ENCODE measurements around the gene ARL8A.

Gene ARL8A

GRCh38 chr1:202135221-202135721 is 9.3 kb downstream of the ARL8A start:
- DNase-seq (ENCODE audit: low read depth), result peak; percentile 53

- no peak for DNase-seq (ENCODE audit: low read depth)
Measured at GRCh38 chr1:202134645-202135172, 9.8 kb downstream of the ARL8A start.

DNA sequence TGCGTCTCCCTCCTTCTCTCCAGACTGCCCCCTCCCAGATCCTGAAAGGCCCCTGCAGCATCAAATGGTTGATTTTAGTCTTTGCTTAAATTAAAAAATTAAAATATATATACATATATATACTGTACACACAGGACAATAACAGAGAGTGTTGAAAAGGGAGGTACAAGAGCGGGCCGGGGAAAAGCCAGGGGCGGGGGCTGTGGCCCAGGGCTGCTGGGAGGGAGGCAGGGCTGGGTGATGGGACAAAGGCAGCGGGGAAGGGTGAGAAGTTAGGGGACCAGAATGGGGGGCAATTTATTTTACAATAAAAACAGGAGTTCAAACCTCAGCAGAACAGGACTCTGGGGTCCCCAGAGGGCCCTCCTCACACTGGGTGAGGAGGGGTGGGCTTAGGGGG is 10.5 kb downstream of the ARL8A start:
- no peak for DNase-seq (ENCODE audit: low read depth)

DNA sequence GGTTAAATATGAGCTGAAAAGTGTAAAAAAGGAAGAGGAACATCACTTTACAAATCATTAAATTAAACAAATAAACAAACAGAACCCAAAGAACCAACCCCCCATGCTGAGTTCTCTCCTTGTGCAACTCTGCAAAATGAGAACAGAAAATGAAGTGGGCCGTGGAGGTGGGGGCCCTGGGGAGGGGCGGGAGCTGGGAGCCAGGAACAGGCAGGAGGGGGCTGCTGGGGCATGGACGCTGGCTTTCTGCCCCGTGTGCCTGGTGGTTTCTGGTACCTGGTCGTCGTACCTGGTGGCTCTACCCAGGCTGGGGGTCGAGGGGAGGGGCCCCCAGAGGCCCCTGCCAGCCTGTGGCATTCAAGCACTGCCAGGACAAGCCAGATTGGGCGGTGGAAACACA is 11.0 kb downstream of the ARL8A start:
- DNase-seq (ENCODE audit: low read depth), result no peak

DNA sequence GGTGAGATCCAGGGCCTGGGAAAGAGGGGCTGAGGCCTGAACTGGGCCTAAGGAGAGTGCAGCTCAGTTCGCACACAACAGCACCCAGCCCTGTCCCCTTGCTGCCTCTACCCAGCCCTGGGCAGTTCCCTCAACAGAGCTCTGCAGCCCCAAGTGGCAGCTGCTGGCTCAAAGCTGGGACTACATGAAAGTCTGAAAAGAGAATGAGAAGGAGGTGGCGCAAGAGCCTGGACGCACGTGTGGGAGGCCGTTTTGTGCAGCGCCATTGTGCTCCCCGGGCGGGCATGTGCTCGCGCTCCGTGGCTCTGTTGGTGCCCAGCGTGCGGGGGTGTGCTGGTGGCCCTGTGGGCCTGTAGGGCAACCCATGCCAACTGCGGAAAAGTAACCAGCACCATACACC is 11.5 kb downstream of the ARL8A start:
- DNase-seq (ENCODE audit: low read depth), result peak; percentile 32

DNA sequence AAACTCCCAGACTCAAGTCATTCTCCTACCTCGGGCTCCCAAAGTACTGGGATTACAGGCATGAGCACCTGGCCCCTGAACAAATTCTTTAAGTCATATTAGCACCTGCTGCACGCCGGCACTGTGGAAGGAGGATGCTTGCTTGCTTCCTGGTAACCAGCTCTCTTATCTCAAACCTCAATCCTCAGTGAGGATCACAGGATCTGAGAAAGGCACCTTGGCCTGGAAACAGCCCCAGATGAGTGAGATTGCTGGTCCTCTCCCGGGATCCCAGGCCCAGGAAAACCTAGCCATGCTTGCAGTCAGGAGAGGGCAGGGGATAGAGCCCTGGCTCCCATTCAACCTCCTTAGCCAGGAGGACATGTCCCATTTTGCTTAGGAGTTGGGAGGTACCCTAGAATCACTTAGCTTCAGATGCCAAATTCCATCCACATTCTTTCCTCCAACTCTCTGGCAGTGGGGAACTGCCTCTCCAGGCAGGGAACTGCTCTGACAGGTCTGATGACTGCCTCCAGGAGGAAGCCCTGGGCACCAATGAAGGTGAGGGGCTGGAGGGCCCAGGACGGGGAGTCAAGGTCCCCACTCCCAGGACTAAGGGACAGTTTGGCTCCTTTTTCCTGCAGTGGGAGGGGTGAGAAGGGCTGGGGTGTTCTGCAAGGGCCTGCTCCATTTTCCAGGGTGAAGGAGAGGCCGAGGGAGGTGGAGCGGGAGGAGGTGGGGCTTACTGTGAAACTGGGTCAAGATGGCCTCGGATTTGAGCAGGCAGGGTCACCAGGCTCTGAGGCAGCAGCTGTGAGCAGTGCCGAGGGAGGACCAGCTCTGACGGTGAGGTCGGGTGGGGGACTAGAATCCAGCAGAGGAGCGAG is 12.3 kb downstream of the ARL8A start:
- DNase-seq (ENCODE audit: low read depth), result no peak

DNA sequence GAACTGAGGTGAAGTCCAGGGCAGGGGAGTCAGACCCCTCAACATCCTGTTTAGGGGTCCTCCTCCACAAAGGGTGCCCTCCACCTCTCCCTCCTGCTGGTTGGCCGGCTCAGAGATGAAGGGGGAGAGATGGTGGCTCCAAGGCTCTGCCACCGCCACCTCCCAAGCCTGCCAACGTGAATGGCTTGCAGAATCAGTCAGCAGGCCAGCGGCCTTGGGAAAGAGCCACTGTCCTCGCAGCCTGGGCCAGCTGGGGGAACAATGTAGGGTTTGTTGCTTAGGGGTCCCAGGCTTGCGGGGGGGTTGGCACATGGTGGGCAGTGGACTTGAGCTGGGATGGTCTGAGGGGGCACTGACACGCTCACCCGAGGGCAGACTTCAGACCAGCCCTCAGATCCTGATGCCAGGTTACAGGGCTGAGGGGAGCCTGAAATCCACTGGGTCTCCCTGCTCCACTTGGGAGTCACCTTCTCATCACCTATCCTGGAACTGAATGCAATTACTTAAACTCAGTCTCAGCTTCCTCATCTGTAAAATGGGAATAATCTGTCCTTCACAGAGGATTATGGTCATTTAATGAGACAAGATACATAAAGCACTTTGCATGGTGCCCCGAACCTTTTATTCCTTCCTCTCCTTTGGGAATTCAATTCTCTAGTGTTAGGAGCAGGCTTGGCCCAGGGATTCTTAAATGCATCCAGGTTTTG is 13.6 kb downstream of the ARL8A start:
- no peak for DNase-seq (ENCODE audit: low read depth)

- no peak for DNase-seq (ENCODE audit: low read depth)
Measured at GRCh38 chr1:202130297-202130721, 14.2 kb downstream of the ARL8A start.

DNA sequence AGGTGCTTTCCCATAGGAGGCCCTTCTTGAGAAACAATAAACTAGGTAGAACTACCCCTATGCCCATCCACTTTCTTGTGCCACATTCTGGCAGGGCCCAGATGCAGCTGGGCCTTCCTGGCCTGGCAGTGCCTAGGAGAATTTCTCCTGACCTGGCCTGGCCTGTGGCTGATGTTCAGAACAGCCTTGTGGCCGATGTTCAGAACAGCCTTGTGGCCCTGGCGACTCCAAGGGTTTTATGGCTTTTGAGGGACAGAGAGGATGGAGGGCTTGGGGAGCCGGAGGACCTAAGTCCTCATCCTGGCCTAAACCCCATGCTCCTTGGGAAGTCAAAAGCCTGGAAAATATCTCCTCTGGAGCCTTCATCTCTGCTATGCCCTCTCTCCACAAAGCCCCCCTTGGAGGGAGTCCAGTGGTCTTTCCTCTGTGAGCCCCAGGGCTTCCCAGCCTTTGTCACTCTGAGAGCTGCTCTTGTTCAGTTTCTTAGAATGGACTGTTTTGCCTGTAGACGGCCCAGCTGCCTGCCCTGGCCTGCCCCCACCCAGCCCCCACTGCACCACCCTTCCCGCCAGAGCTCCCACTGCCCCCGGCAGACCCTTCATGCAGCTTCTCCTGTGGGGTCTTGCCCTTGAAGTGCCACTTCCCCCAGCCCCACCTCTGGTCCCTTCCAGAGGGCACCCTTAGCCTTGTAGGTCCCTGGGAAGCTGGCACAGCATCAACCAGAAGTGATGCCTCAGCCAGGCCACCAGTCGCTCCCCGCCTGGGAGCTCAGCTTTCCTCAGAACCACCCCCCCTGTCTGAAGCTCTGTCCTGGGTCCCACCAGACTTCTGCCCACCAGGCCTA is 14.9 kb downstream of the ARL8A start:
- DNase-seq (ENCODE audit: low read depth), result no peak

- no peak for DNase-seq (ENCODE audit: low read depth)
Measured at GRCh38 chr1:202127836-202128622, 16.5 kb downstream of the ARL8A start.

- DNase-seq (ENCODE audit: low read depth), result no peak
Measured at GRCh38 chr1:202127061-202127460, 17.5 kb downstream of the ARL8A start.

DNA sequence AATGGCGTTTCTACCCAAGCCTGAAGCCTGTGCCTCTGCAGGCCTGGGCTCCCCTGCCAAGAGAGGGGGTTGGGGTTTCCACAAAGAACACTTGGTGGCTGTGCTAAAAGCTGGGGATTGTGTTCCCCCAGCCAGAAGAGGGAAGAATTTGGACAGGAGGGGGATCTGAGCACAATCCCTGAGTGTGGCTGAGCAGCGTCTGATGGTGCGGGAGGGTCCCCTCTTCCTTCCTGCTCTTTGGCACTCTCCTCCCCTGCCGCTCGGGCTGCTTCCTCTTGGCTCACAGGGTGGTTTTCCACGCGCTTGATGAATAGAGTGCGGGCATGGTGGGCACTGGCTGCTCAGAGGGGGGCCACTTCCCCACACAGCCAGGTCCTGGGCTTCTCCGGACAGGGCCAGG is 18.1 kb downstream of the ARL8A start:
- no peak for DNase-seq (ENCODE audit: low read depth)

DNA sequence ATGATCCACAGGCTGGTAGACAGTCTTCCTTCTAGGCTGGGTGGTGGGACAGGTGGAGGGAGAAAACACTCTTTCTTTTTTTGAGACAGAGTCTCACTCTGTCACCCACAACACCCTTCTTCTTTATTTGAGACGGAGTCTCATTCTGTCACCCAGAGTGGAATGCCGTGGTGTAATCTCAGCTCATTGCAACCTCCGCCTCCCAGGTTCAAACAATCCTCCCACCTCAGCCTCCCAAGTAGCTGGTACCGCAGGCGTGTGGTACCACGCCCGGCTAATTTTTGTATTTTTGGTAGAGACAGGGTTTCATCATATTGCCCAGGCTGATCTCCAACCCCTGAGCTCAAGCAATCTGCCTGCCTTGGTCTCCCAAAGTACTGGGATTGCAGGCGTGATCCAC is 18.9 kb downstream of the ARL8A start:
- no peak for DNase-seq (ENCODE audit: low read depth)

GRCh38 chr1:202124142-202124541 is 20.4 kb downstream of the ARL8A start:
- no peak for DNase-seq (ENCODE audit: low read depth)

DNA sequence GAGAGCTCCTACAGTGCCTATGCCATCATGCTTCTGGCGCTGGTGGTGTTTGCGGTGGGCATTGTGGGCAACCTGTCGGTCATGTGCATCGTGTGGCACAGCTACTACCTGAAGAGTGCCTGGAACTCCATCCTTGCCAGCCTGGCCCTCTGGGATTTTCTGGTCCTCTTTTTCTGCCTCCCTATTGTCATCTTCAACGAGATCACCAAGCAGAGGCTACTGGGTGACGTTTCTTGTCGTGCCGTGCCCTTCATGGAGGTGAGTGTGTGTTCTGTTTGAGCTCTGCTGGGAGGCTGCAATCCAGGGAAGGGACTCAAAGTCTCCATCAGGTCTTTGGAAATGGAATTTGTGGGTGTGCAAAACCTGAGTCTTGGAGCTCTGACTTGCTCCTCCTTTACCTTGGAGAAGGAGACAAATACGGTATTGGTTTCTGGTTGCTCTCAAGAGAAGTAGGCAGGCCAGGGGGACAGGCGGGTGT is 21.2 kb downstream of the ARL8A start:
- DNase-seq (ENCODE audit: low read depth), result no peak

- DNase-seq (ENCODE audit: low read depth), result peak; percentile 44
Measured at GRCh38 chr1:202122639-202123335, 21.8 kb downstream of the ARL8A start, which contains the start of gene GPR37L1. GPR37L1 (plus strand) TSS chr1:202122917; CDS start chr1:202122964, 47 bp downstream.

- no peak for DNase-seq (ENCODE audit: low read depth)
Measured at GRCh38 chr1:202121006-202121405, 23.5 kb downstream of the ARL8A start.

DNA sequence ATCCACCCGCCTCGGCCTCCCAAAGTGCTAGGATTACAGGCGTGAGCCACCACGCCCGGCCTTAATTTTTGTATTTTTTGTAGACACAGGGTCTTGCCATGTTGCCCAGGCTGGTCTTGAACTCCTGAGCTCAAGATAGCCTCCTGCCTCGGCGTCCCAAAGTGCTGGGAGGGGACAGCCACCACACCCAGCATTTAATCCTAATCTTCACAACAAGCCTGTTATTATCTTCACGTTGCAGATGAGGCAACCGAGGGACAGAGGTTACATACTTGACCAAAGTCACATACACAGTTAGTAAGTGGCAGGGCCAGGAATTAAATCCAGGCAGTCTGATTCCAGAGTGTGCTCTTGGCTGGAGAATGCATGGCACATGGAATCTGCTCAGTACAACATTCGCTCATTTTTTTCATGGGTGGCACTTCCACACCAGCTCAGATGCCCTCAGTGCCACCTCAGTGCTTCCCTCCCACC is 26.6 kb downstream of the ARL8A start:
- no peak for DNase-seq (ENCODE audit: low read depth)

DNA sequence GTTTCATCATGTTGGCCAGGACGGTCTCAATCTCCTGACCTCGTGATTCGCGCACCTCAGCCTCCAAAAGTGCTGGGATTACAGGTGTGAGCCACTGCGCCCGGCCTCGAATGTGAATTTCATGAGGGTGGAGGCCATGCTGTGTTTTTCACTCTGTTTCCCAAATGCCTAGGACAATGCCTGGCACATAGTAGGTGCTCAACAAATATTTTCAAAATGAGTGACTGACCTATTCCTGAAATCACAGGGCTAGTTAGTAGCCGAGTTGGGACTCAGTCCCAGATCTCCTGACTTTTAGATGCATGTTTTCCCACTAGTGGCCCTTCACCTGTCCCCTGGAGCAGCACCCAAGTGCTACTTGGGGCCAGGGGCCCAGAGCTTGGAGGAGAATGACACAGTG is 28.2 kb downstream of the ARL8A start:
- no peak for DNase-seq (ENCODE audit: low read depth)

- no peak for DNase-seq (ENCODE audit: low read depth)
Measured at GRCh38 chr1:202113690-202114300, 30.7 kb downstream of the ARL8A start.

All from fibroblast of gingiva (primary cell).